ENCODE data around the gene PAK3.

Gene PAK3

GRCh38 chrX:111133389-111133788 lies 37.4 kb downstream of the PAK3 start:
- DNase-seq: no peak

- no peak for DNase-seq
Measured at GRCh38 chrX:111145878-111146277, 49.9 kb downstream of the PAK3 start.

- DNase-seq: no peak
Measured at GRCh38 chrX:111151764-111152163, 55.8 kb downstream of the PAK3 start.

- DNase-seq: no peak
Measured at GRCh38 chrX:111159232-111159631, 63.2 kb downstream of the PAK3 start.

- DNase-seq: no peak
Measured at GRCh38 chrX:111164728-111165127, 68.7 kb downstream of the PAK3 start.

GRCh38 chrX:111165902-111166301 lies 69.9 kb downstream of the PAK3 start:
- DNase-seq: no peak

GRCh38 chrX:111167334-111167733 lies 71.3 kb downstream of the PAK3 start:
- no peak for DNase-seq

- no peak for DNase-seq
Measured at GRCh38 chrX:111168314-111168713, 72.3 kb downstream of the PAK3 start.

- no peak for DNase-seq
Measured at GRCh38 chrX:111169141-111169540, 73.2 kb downstream of the PAK3 start.

GRCh38 chrX:111170017-111170416 lies 74.0 kb downstream of the PAK3 start:
- DNase-seq: no peak

- DNase-seq: no peak
Measured at GRCh38 chrX:111180750-111181240, 84.8 kb downstream of the PAK3 start.

GRCh38 chrX:111181951-111182350 lies 86.0 kb downstream of the PAK3 start:
- no peak for DNase-seq

- DNase-seq: no peak
Measured at GRCh38 chrX:111182997-111183396, 87.0 kb downstream of the PAK3 start.

GRCh38 chrX:111191598-111191997 lies 95.6 kb downstream of the PAK3 start:
- no peak for DNase-seq

GRCh38 chrX:111199505-111199904 lies 103.5 kb downstream of the PAK3 start:
- DNase-seq: no peak

GRCh38 chrX:111200327-111200726 lies 104.3 kb downstream of the PAK3 start:
- no peak for DNase-seq

GRCh38 chrX:111207851-111208250 lies 111.9 kb downstream of the PAK3 start:
- DNase-seq: no peak

GRCh38 chrX:111216293-111216801 lies 120.4 kb downstream of the PAK3 start:
- no peak for DNase-seq

GRCh38 chrX:111244235-111244750 lies 148.3 kb downstream of the PAK3 start:
- no peak for DNase-seq

- no peak for DNase-seq
Measured at GRCh38 chrX:111254896-111255693, 159.1 kb downstream of the PAK3 start.

GRCh38 chrX:111257733-111258132 lies 161.7 kb downstream of the PAK3 start:
- DNase-seq: no peak

- no peak for DNase-seq
Measured at GRCh38 chrX:111259559-111259958, 163.6 kb downstream of the PAK3 start.

GRCh38 chrX:111260451-111260850 lies 164.5 kb downstream of the PAK3 start:
- no peak for DNase-seq

- DNase-seq: no peak
Measured at GRCh38 chrX:111262086-111262485, 166.1 kb downstream of the PAK3 start.
